Measurements from ENCODE around the gene TM4SF20.

DNA sequence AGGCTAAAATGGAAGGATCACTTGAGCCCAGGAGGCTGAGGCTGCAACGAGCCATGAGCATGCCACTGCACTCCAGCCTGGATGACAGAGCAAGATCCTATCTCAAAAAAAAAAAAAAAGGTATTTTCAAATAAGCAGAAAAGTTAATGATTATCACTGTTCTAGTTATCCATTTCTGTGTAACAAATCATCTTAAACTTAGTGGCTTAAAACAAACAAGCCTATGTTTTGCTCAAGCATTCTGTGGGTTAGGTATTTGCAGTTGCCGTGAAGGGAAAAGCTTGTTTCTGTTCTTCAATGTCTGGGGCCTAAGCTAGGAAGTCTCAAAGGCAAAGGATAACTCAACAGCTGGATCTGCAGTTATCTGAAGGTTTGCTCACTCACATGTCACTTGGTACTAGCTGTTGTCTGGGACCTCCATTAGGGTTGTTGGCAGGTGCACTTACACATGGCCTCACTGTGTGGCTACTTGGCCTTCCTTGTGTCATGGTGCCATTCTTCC lies 40.0 kb downstream of the TM4SF20 start:
- TF ChIP-seq, protein P1, sequence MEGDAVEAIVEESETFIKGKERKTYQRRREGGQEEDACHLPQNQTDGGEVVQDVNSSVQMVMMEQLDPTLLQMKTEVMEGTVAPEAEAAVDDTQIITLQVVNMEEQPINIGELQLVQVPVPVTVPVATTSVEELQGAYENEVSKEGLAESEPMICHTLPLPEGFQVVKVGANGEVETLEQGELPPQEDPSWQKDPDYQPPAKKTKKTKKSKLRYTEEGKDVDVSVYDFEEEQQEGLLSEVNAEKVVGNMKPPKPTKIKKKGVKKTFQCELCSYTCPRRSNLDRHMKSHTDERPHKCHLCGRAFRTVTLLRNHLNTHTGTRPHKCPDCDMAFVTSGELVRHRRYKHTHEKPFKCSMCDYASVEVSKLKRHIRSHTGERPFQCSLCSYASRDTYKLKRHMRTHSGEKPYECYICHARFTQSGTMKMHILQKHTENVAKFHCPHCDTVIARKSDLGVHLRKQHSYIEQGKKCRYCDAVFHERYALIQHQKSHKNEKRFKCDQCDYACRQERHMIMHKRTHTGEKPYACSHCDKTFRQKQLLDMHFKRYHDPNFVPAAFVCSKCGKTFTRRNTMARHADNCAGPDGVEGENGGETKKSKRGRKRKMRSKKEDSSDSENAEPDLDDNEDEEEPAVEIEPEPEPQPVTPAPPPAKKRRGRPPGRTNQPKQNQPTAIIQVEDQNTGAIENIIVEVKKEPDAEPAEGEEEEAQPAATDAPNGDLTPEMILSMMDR (conservative IDR thresholded peaks at IDR 0.05; ENCODE audit: low read depth, low read length): no peak
- no peak for TF ChIP-seq EZH2 (IDR thresholded peaks at IDR 0.05; ENCODE audit: borderline replicate concordance, low read depth, low read length, poor library complexity, severe bottlenecking)

Measured in A673 (cell line).